A549 (cell line): Measurements from ENCODE around the gene TAS1R3.

Experiments
- FOSL2 ChIP-seq, 2 experiments: fragments of 450-650 bp in 1 of 2; fragments of >200 bp in 1 of 2; sonication (Bioruptor Twin) in 1 of 2; formaldehyde crosslinking; IDR thresholded peaks; 2 replicates each; pipeline versions ENCODE4 v1.5.0 to v1.6.1; 2016 to 2020; ENCODE audit warnings: mild to moderate bottlenecking in 1 of 2, moderate library complexity in 1 of 2
- HDAC2 ChIP-seq: fragments of 200-600 bp; sonication (generic); IDR thresholded peaks from 2 replicates; pipeline ENCODE4 v1.6.1; 2016
- NFE2L2 ChIP-seq: fragments of 150-350 bp; conservative IDR thresholded peaks from 2 replicates; pipeline ENCODE4 v1.6.1; 2014; ENCODE audit warnings: low read length
- POLR2A ChIP-seq: IDR thresholded peaks from 2 replicates; pipeline ENCODE4 v1.6.1; 2012; ENCODE audit warnings: mild to moderate bottlenecking, low read length
- RAD21 ChIP-seq, 2 experiments: fragments of >200 bp in 1 of 2; sonication (Bioruptor Twin) in 1 of 2; formaldehyde crosslinking in 1 of 2; IDR thresholded peaks in 1 of 2; conservative IDR thresholded peaks in 1 of 2; 2 replicates in 1 of 2; 3 replicates in 1 of 2; pipeline ENCODE4 v1.6.1; 2012 to 2018; ENCODE audit warnings: inconsistent platforms in 1 of 2
- TF ChIP-seq, protein P1 (sequence below): fragments of 450-650 bp; IDR thresholded peaks from 2 replicates; pipeline ENCODE4 v1.6.1; 2014; ENCODE audit warnings: antibody characterized with exemption
- TF ChIP-seq, protein P2 (sequence below): fragments of >200 bp; sonication (Bioruptor Twin); formaldehyde crosslinking; IDR thresholded peaks from 3 replicates; pipeline ENCODE4 v1.5.1; 2016
- TF ChIP-seq, protein P3 (sequence below): fragments of 200-600 bp; sonication (generic); IDR thresholded peaks from 2 replicates; pipeline ENCODE4 v1.6.1; 2016; ENCODE audit warnings: antibody characterized with exemption, mild to moderate bottlenecking, moderate library complexity
- TF ChIP-seq, protein P4 (sequence below): fragments of >200 bp; sonication (Bioruptor Twin); formaldehyde crosslinking; IDR thresholded peaks from 3 replicates; pipeline ENCODE4 v1.6.1; 2016

- no peak for TF ChIP-seq NFE2L2
- TF ChIP-seq, protein P1, sequence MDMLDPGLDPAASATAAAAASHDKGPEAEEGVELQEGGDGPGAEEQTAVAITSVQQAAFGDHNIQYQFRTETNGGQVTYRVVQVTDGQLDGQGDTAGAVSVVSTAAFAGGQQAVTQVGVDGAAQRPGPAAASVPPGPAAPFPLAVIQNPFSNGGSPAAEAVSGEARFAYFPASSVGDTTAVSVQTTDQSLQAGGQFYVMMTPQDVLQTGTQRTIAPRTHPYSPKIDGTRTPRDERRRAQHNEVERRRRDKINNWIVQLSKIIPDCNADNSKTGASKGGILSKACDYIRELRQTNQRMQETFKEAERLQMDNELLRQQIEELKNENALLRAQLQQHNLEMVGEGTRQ: no peak
- TF ChIP-seq, protein P2, sequence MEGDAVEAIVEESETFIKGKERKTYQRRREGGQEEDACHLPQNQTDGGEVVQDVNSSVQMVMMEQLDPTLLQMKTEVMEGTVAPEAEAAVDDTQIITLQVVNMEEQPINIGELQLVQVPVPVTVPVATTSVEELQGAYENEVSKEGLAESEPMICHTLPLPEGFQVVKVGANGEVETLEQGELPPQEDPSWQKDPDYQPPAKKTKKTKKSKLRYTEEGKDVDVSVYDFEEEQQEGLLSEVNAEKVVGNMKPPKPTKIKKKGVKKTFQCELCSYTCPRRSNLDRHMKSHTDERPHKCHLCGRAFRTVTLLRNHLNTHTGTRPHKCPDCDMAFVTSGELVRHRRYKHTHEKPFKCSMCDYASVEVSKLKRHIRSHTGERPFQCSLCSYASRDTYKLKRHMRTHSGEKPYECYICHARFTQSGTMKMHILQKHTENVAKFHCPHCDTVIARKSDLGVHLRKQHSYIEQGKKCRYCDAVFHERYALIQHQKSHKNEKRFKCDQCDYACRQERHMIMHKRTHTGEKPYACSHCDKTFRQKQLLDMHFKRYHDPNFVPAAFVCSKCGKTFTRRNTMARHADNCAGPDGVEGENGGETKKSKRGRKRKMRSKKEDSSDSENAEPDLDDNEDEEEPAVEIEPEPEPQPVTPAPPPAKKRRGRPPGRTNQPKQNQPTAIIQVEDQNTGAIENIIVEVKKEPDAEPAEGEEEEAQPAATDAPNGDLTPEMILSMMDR: no peak
- TF ChIP-seq HDAC2: no peak
- TF ChIP-seq, protein P3, sequence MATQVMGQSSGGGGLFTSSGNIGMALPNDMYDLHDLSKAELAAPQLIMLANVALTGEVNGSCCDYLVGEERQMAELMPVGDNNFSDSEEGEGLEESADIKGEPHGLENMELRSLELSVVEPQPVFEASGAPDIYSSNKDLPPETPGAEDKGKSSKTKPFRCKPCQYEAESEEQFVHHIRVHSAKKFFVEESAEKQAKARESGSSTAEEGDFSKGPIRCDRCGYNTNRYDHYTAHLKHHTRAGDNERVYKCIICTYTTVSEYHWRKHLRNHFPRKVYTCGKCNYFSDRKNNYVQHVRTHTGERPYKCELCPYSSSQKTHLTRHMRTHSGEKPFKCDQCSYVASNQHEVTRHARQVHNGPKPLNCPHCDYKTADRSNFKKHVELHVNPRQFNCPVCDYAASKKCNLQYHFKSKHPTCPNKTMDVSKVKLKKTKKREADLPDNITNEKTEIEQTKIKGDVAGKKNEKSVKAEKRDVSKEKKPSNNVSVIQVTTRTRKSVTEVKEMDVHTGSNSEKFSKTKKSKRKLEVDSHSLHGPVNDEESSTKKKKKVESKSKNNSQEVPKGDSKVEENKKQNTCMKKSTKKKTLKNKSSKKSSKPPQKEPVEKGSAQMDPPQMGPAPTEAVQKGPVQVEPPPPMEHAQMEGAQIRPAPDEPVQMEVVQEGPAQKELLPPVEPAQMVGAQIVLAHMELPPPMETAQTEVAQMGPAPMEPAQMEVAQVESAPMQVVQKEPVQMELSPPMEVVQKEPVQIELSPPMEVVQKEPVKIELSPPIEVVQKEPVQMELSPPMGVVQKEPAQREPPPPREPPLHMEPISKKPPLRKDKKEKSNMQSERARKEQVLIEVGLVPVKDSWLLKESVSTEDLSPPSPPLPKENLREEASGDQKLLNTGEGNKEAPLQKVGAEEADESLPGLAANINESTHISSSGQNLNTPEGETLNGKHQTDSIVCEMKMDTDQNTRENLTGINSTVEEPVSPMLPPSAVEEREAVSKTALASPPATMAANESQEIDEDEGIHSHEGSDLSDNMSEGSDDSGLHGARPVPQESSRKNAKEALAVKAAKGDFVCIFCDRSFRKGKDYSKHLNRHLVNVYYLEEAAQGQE: no peak
- TF ChIP-seq, protein P4, sequence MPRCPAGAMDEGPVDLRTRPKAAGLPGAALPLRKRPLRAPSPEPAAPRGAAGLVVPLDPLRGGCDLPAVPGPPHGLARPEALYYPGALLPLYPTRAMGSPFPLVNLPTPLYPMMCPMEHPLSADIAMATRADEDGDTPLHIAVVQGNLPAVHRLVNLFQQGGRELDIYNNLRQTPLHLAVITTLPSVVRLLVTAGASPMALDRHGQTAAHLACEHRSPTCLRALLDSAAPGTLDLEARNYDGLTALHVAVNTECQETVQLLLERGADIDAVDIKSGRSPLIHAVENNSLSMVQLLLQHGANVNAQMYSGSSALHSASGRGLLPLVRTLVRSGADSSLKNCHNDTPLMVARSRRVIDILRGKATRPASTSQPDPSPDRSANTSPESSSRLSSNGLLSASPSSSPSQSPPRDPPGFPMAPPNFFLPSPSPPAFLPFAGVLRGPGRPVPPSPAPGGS: no peak
- no peak for TF ChIP-seq POLR2A
- no peak for TF ChIP-seq RAD21 (conservative IDR thresholded peaks at IDR 0.05 in 1 of 2, IDR thresholded peaks at IDR 0.05 in 1 of 2)
- TF ChIP-seq FOSL2 (IDR thresholded peaks at IDR 0.05): no peak
- no peak for TF ChIP-seq FOSL2 (CRISPR knock-in tag; IDR thresholded peaks at IDR 0.05)
These were observed 30.7 kb upstream of the TAS1R3 start for GRCh38 chr1:1300352-1300739.
